ENCODE measurements around the gene DOK3.

- TF ChIP-seq POLR2AphosphoS5 (IDR thresholded peaks at IDR 0.05; ENCODE audit: low read depth) (no peak), CTCF (IDR thresholded peaks at IDR 0.05; ENCODE audit: insufficient read depth, low read length) (no peak), REST (IDR thresholded peaks at IDR 0.05; ENCODE audit: insufficient replicate concordance, low read depth) (no peak), GABPA (IDR thresholded peaks at IDR 0.05; ENCODE audit: low read depth) (no peak)
Observed at GRCh38 chr5:177468685-177469628, 40.7 kb downstream of the DOK3 start.
